ENCODE results near the gene GLDN.

- TF ChIP-seq CTCF (IDR thresholded peaks at IDR 0.05) (no peak), POLR2AphosphoS5 (IDR thresholded peaks at IDR 0.05) (no peak), POLR2A (IDR thresholded peaks at IDR 0.05) (no peak)
Measured at GRCh38 chr15:51371266-51371665, 29.8 kb downstream of the GLDN start.

All from transverse colon (tissue), 4 donors.